Measurements from ENCODE around the gene SLC6A13. TPM values are rescaled to one million over a fixed set of nuclear protein-coding genes. Genes with fewer than 3 reads are reported as not detected.

The SLC6A13 gene
- total RNA-seq, 1 experiment from 2014 or later: not detected

GRCh38 chr12:263574-263973, 938 bp upstream of the SLC6A13 start:
- Histone ChIP-seq H2BK12ac (ENCODE audit: insufficient read length, low read depth, low read length) (no peak overlapping the region), H3K27ac (ENCODE audit: insufficient read length, low read depth, low read length) (no peak overlapping the region), H4K5ac (ENCODE audit: insufficient read length, low read depth, low read length) (no peak overlapping the region), H3K23ac (ENCODE audit: insufficient read length, low read depth, low read length) (no peak overlapping the region), H2BK5ac (ENCODE audit: insufficient read length, low read length) (no peak overlapping the region), H3K4me1 (ENCODE audit: insufficient read depth, low read length) (no peaks in the 10 kb centered on the region), H3K14ac (ENCODE audit: insufficient read depth, low read length) (no peak overlapping the region), H3K9me3 (ENCODE audit: control insufficient read depth, low read depth, low read length) (no peaks in the 10 kb centered on the region), H2AFZ (ENCODE audit: low read length) (no peak overlapping the region), H4K91ac (ENCODE audit: insufficient read length, low read depth, low read length) (no peak overlapping the region), H2BK20ac (ENCODE audit: low read depth, low read length, poor library complexity, severe bottlenecking) (no peak overlapping the region), H3T11ph (ENCODE audit: low read length) (no peak overlapping the region), H4K20me1 (ENCODE audit: control insufficient read depth, insufficient read depth, insufficient read length) (no peaks in the 10 kb centered on the region), H3K79me1 (ENCODE audit: insufficient read depth, low read depth, low read length, poor library complexity, severe bottlenecking) (no peaks in the 10 kb centered on the region), H3K9ac (ENCODE audit: extremely low read depth, insufficient read length, low read length) (no peak overlapping the region), H3K79me2 (ENCODE audit: insufficient read depth, low read length) (no peaks in the 10 kb centered on the region), H2BK15ac (ENCODE audit: low read depth, low read length) (no peak overlapping the region), H3K4me2 (ENCODE audit: insufficient read depth, insufficient read length, low read length) (no peak overlapping the region), H2BK120ac (ENCODE audit: low read depth, low read length, poor library complexity, severe bottlenecking) (no peak overlapping the region), H3K18ac (ENCODE audit: insufficient read length, low read depth, low read length) (no peak overlapping the region), H4K8ac (replicated peaks; ENCODE audit: insufficient read length, low read depth, low read length) (no peak overlapping the region), H3K27me3 (ENCODE audit: insufficient read depth, low read length) (no peaks in the 10 kb centered on the region), H3K23me2 (ENCODE audit: insufficient read length, low read depth, low read length, poor library complexity, severe bottlenecking) (no peaks in the 10 kb centered on the region), H3K56ac (ENCODE audit: insufficient read length, low read depth, low read length) (no peak overlapping the region), H3K4ac (ENCODE audit: low read depth, low read length) (no peak overlapping the region), H2AK5ac (ENCODE audit: insufficient read length, low read length) (no peak overlapping the region)
- no peak for DNase-seq
- no peak for TF ChIP-seq CTCF (conservative IDR thresholded peaks at IDR 0.05)
- H3K4me3 Mint-ChIP-seq: no peak overlapping the region
- no peak overlapping the region for H3K27ac Mint-ChIP-seq
- peaks cover 4% of the 10 kb centered on the region in 2 experiments for H3K4me1 Mint-ChIP-seq
- no CpG with 5 or more reads among the region's 9 CpGs for WGBS (ENCODE audit: extremely low coverage, insufficient read length, low lambda C conversion rate)
- H3K36me3 Mint-ChIP-seq (ENCODE audit: insufficient read depth in 1 of 3, low read depth in 3 of 3): no peaks in the 10 kb centered on the region
- peaks cover 6% of the 10 kb centered on the region for H3K27me3 Mint-ChIP-seq (ENCODE audit: low read depth)
- peaks cover 0 to 2% of the 10 kb centered on the region in 2 experiments; a peak in 1 of 5 replicates for H3K9me3 Mint-ChIP-seq

Data from H9 (cell line).